Measurements from ENCODE around the gene BUD31. TPM values are rescaled to one million over a fixed set of nuclear protein-coding genes. Genes with fewer than 3 reads are reported as not detected.
"Not testable (repeated sequence)": the region's sequence is repeated elsewhere in the genome, so short reads cannot be mapped to it uniquely, and the experiment has no call there.

BUD31 gene
- total and polyA plus RNA-seq, 2 of the 4 experiments (the other 2 are of a cell fraction) = 72.6 to 97.2 TPM

GRCh38 chr7:99415513-99416127 lies 6.9 kb downstream of the BUD31 start:
- intact Hi-C loops (cut with micrococcal nuclease); H3K4me1 ChIP-seq (ENCODE audit: control insufficient read depth, insufficient read depth, low read length); H3K27me3 ChIP-seq (ENCODE audit: control insufficient read depth, insufficient read depth, low read length); H2BK120ac ChIP-seq (ENCODE audit: low read depth, low read length); H3K23ac ChIP-seq (ENCODE audit: low read depth, low read length); H3K9me1 ChIP-seq (ENCODE audit: insufficient read depth, low read length); H4K91ac ChIP-seq (ENCODE audit: insufficient read depth, low read depth, low read length); H4K8ac ChIP-seq (ENCODE audit: low read depth in 2 of 2, low read length in 2 of 2); H3K18ac ChIP-seq (ENCODE audit: low read depth, low read length); H3K27ac ChIP-seq (ENCODE audit: insufficient read depth, low read length); dilution Hi-C loops (cut with HindIII; ENCODE audit: low sequenced_read_pairs, unreplicated experiment); H3K4ac ChIP-seq (ENCODE audit: low read depth, low read length); BruUV-seq (replicated peaks); H3K14ac ChIP-seq (replicated peaks; ENCODE audit: low read depth, low read length); in situ Hi-C loops (cut with MboI; ENCODE audit: low sequenced_read_pairs); H3K4me2 ChIP-seq (ENCODE audit: low read depth, low read length); H2BK5ac ChIP-seq (ENCODE audit: low read depth, low read length, poor library complexity, severe bottlenecking); H2BK15ac ChIP-seq (ENCODE audit: low read depth, low read length); H3K9ac ChIP-seq (ENCODE audit: low read depth, low read length); H2BK20ac ChIP-seq (ENCODE audit: low read depth, low read length); H3K9me3 ChIP-seq (ENCODE audit: control insufficient read depth, insufficient read depth, low read length); H3K56ac ChIP-seq (ENCODE audit: extremely low read depth, insufficient read depth, low read length); H2AK5ac ChIP-seq (ENCODE audit: low read depth, low read length); H2AFZ ChIP-seq (replicated peaks; ENCODE audit: low read length, poor library complexity); H3K4me3 ChIP-seq (ENCODE audit: insufficient read depth, low read depth, low read length); H2AK9ac ChIP-seq (replicated peaks; ENCODE audit: low read depth, low read length, poor library complexity); POLR2A ChIA-PET (ENCODE audit: unreplicated experiment); H4K5ac ChIP-seq (ENCODE audit: low read depth, low read length): not testable (repeated sequence)
- Histone ChIP-seq H3K36me3 (ENCODE audit: control insufficient read depth, insufficient read depth, low read length) (peaks cover 72% of the 10 kb centered on the region), H4K20me1 (ENCODE audit: insufficient read depth, low read length) (peaks cover 24% of the 10 kb centered on the region), H3K79me1 (ENCODE audit: low read depth in 1 of 2, low read length in 2 of 2) (peaks cover 24 to 29% of the 10 kb centered on the region in 2 experiments; a peak in 3 of 4 replicates)
- TF ChIP-seq RAD21 (IDR thresholded peaks at IDR 0.05; ENCODE audit: low read length) (peak; percentile 56), SMC3 (IDR thresholded peaks at IDR 0.05; ENCODE audit: low read depth, low read length) (peak; percentile 48), CTCF (conservative IDR thresholded peaks at IDR 0.05; ENCODE audit: low read depth, low read length) (peak; percentile 53)
- ATAC-seq (ENCODE audit: low read depth) (peak; percentile 42; the same call in 1 of the 2 replicates), DNase-seq (peak; percentile 69)
- no CpG with 5 or more reads among the region's 17 CpGs for WGBS, 2 experiments (ENCODE audit: extremely low coverage in 2 of 2, insufficient read length in 1 of 2)
- CTCF ChIA-PET = interaction anchor here (1.1 kb wide), 1 partner anchor 8 kb away, joined by 5 read pairs; no protein-coding TSS in a partner anchor

Measured in IMR-90 (cell line).